T-helper 1 cell treated with Interleukin-12 subunit alpha and Interleukin-12 subunit beta and Interleukin-4 antibody, amounts not matched to agents 30 μg/mL and 1 μg/mL, for 36 hours (primary cell): Measurements from ENCODE around the gene PDS5B.

Source experiments
- H3K27ac Mint-ChIP-seq: one replicate; pipeline ENCODE4 v1.8.0; 2021; ENCODE audit warnings: mild to moderate bottlenecking, mixed read lengths
- H3K27me3 Mint-ChIP-seq: one replicate; pipeline ENCODE4 v1.8.0; 2021; ENCODE audit warnings: low read depth, mixed read lengths
- H3K36me3 Mint-ChIP-seq: one replicate; pipeline ENCODE4 v1.8.0; 2021; ENCODE audit warnings: low read depth, mixed read lengths
- H3K4me1 Mint-ChIP-seq: one replicate; pipeline ENCODE4 v1.8.0; 2021; ENCODE audit warnings: low read depth, mixed read lengths
- H3K4me3 Mint-ChIP-seq: one replicate; pipeline ENCODE4 v1.8.0; 2021; ENCODE audit warnings: mild to moderate bottlenecking, moderate library complexity, mixed read lengths
- H3K9me3 Mint-ChIP-seq: one replicate; pipeline ENCODE4 v1.8.0; 2021; ENCODE audit warnings: mixed read lengths

PDS5B gene

DNA sequence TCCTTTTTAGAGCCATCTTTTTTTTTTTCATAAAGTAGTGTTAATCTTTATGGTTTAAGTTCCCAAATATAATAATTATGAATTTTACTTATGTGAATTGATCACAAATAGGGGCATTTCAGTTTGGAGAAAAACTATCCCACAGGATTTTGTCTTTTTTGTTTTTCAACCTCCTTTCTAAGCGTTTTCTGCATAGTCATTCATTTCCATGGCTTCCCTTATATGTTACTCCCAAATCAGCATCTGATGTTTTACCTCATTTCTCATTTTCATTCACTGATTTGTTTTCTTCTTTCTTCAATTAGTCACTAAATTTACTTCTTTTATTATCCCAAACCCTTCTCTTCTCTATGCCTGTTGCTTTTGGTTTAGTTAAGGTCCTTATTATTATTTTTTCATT, 24.7 kb downstream of the PDS5B start:
- no peak overlapping the region for H3K27ac Mint-ChIP-seq
- H3K27me3 Mint-ChIP-seq, result no peaks in the 10 kb centered on the region
- peaks cover 18% of the 10 kb centered on the region for H3K9me3 Mint-ChIP-seq
- H3K36me3 Mint-ChIP-seq, result peaks cover 25% of the 10 kb centered on the region
- no peak overlapping the region for H3K4me3 Mint-ChIP-seq
- H3K4me1 Mint-ChIP-seq, result peaks cover 11% of the 10 kb centered on the region

DNA sequence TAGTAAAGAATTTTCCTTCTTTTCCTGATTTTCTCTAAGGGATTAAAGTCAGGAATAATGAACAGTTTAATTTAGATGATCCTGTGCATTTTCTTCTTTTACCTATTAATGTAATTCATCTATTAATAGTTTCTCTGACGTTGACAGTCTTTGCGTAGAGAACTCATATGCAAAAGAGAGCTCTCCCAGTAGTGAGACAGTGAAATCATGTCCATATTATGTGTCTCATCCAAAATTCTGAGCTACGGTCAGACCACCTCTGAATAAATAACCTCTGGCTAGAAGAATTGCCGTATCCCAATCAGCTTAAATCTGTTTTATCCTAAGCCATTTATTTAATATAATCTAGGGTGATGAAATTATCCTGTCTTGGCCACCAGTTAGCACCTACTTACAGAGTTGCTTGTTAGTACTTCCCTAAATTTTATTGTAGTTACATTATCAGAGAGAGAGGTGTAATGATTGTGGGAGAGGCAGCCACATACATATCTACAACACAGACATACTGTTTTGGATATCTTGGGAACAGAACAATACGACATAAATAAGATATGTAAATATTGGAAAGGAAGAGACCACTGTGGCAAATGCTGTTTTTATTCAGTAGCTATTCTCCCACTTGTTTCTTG, 30.7 kb downstream of the PDS5B start:
- Mint-ChIP-seq H3K36me3 (peaks cover 23% of the 10 kb centered on the region), H3K27ac (no peak overlapping the region), H3K27me3 (no peaks in the 10 kb centered on the region), H3K9me3 (peaks cover 38% of the 10 kb centered on the region), H3K4me3 (no peak overlapping the region), H3K4me1 (peaks cover 1% of the 10 kb centered on the region)

DNA sequence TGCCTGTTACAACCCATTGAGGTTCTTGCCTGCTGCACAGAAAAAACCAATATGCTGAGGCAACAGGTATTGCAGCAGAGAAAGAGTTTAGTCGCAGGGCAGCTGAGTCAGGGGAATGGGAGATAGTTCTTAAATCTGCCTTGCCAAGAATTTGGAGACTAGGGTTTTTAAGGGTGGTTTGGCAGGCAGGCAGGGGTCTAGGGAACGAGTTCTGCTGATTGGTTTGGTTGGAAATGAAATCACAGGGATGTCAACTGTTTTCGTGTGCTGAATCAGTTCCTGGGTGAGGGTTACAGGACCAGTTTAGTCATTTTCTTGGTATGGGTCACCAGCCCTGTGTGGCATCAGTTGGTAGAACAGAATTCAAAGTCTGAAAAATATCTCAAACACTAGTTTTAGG, 36.6 kb downstream of the PDS5B start:
- Mint-ChIP-seq H3K27ac (no peak overlapping the region), H3K4me3 (no peak overlapping the region), H3K4me1 (peaks cover 12% of the 10 kb centered on the region), H3K36me3 (peaks cover 24% of the 10 kb centered on the region), H3K27me3 (no peaks in the 10 kb centered on the region), H3K9me3 (peaks cover 40% of the 10 kb centered on the region)

GRCh38 chr13:32624441-32624840, 38.2 kb downstream of the PDS5B start:
- Mint-ChIP-seq H3K27me3 (no peaks in the 10 kb centered on the region), H3K9me3 (peaks cover 31% of the 10 kb centered on the region), H3K4me3 (no peak overlapping the region), H3K27ac (no peak overlapping the region), H3K36me3 (peaks cover 25% of the 10 kb centered on the region), H3K4me1 (peaks cover 14% of the 10 kb centered on the region)

DNA sequence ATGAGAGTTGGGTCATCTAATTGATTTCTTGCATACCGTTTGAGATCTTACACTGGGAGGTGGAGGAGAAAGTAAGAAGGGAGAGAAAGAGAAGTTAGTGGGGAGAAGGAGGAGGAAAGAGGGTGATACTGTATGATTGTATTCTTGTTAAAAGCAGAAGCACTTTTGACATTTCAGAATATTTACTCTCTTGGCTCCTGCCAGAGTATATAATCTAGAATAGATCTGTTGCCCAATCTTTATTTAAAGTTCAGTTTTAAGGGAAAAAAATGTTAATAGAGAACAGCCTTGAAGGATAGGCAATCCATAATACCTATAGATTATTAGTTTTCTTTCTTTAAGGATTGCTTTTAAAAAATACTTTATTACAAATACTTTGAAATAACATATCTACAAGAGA, 41.5 kb downstream of the PDS5B start:
- Mint-ChIP-seq H3K27ac (no peak overlapping the region), H3K9me3 (peaks cover 6% of the 10 kb centered on the region), H3K4me1 (peaks cover 19% of the 10 kb centered on the region), H3K27me3 (no peaks in the 10 kb centered on the region), H3K36me3 (peaks cover 18% of the 10 kb centered on the region), H3K4me3 (no peak overlapping the region)

GRCh38 chr13:32629313-32629712, 43.1 kb downstream of the PDS5B start:
- peaks cover 20% of the 10 kb centered on the region for H3K4me1 Mint-ChIP-seq
- peaks cover 12% of the 10 kb centered on the region for H3K36me3 Mint-ChIP-seq
- H3K27ac Mint-ChIP-seq, result no peak overlapping the region

GRCh38 chr13:32629866-32630265, 43.6 kb downstream of the PDS5B start:
- H3K9me3 Mint-ChIP-seq, result no peaks in the 10 kb centered on the region
- peaks cover 20% of the 10 kb centered on the region for H3K4me1 Mint-ChIP-seq
- no peak overlapping the region for H3K4me3 Mint-ChIP-seq
- no peak overlapping the region for H3K27ac Mint-ChIP-seq
- peaks cover 12% of the 10 kb centered on the region for H3K36me3 Mint-ChIP-seq
- no peaks in the 10 kb centered on the region for H3K27me3 Mint-ChIP-seq

More at GRCh38 chr13:32629313-32629712, 43.1 kb downstream of the PDS5B start:
- H3K9me3 Mint-ChIP-seq, result no peaks in the 10 kb centered on the region
- no peak overlapping the region for H3K4me3 Mint-ChIP-seq
- H3K27me3 Mint-ChIP-seq, result no peaks in the 10 kb centered on the region

DNA sequence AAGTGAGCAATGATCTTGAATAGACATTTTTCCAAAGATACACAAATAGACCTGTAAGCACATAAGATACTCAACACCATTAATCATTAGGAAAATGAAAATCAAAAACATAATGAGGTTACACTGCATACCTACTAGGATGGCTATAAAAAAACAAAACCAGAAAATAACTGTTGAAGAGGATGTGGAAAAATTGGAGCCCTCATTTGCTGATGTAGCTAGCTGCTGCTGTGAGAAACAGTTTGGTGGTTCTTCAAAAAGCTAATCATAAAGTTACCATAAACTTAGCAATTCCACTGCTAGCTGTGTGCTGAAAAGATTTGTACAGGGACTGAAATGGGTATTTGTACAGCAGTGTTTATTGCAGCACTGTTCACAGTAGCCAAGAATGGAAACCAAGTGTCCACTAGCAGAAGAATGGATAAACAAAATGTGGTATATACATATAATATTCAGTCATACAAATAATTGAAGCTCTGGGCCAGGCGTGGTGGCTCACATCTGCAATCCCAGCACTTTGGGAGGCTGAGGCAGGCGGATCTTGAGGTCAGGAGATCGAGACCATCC, 46.2 kb downstream of the PDS5B start:
- H3K4me3 Mint-ChIP-seq, result no peak overlapping the region
- no peaks in the 10 kb centered on the region for H3K27me3 Mint-ChIP-seq
- H3K4me1 Mint-ChIP-seq, result peaks cover 17% of the 10 kb centered on the region
- H3K27ac Mint-ChIP-seq, result no peak overlapping the region
- H3K9me3 Mint-ChIP-seq, result no peaks in the 10 kb centered on the region
- peaks cover 12% of the 10 kb centered on the region for H3K36me3 Mint-ChIP-seq

DNA sequence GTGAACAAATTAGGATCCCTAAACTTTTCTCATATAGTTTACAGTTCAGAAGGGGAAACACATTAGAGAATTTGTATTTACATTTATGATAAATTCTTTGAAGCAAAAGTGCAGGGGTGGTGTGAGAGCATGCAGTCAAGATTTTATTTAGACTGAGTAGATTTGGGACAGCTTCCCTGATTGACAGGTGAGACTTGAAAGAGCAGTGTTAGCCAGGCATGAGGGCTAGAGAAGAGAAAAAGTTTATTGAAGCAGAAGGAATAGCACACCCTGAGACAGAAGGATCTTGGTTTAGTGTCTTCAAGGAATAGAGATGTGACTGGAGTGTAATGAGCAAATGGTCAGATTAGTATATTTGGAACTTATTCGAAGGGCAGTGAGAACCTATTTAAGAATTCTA, 50.5 kb downstream of the PDS5B start:
- Mint-ChIP-seq H3K27me3 (no peaks in the 10 kb centered on the region), H3K4me1 (peaks cover 17% of the 10 kb centered on the region), H3K36me3 (no peaks in the 10 kb centered on the region), H3K27ac (no peak overlapping the region), H3K4me3 (no peak overlapping the region), H3K9me3 (no peaks in the 10 kb centered on the region)

- peaks cover 21% of the 10 kb centered on the region for H3K4me1 Mint-ChIP-seq
- H3K27me3 Mint-ChIP-seq, result no peaks in the 10 kb centered on the region
- no peaks in the 10 kb centered on the region for H3K9me3 Mint-ChIP-seq
- H3K36me3 Mint-ChIP-seq, result no peaks in the 10 kb centered on the region
- H3K27ac Mint-ChIP-seq, result no peak overlapping the region
- H3K4me3 Mint-ChIP-seq, result no peak overlapping the region
These were observed 52.5 kb downstream of the PDS5B start for GRCh38 chr13:32638739-32639138.

DNA sequence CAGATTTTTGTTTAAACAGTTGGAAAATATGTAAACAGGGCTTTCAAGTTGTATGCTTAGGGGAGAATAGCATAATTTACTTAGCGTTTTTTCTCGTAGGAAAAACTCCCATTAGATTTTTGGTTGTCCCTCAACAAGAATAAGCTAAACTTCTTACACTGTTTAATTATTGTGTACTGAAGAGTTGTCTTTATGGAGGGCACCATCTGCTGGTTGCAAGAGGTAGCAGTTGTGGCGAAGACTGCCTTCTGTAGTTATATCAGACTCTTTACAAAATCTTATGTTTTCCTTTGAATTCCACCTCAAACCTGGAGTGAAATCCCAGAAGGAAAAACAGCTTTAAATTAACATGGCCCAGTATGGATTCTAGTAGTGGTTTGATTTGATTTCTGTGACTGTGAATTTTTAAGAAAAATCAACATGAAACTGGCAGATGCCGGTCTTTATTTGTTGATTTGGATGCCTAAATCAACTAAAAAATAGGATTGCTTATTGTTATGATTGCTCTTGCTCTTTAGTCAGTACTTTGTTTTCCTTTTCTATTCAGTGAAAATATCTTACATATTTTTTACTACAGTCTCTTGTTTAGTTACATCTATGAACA, 53.4 kb downstream of the PDS5B start:
- Mint-ChIP-seq H3K36me3 (no peaks in the 10 kb centered on the region), H3K4me3 (no peak overlapping the region), H3K4me1 (peaks cover 21% of the 10 kb centered on the region), H3K9me3 (no peaks in the 10 kb centered on the region), H3K27me3 (no peaks in the 10 kb centered on the region), H3K27ac (no peak overlapping the region)

DNA sequence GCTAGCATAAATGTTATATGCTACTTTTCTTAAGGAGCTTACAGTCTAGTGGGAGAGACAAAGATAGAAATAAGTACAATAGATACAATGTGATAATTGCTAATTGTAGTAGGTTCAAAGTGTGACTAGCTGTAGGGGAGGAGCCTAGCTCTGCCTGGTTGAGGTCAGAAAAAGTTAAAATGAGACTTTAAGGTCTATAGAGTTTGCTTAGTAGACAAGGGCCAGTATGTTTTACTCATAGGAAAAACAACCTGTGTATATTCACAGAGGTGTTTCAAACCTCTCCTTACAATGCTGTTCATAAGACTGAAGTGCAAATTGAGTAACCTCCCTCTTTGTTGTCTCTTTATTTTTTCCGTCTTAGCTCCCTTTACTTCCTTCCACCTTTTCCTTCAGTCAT, 56.1 kb downstream of the PDS5B start:
- H3K4me3 Mint-ChIP-seq, result no peak overlapping the region
- H3K9me3 Mint-ChIP-seq, result no peaks in the 10 kb centered on the region
- peaks cover 38% of the 10 kb centered on the region for H3K4me1 Mint-ChIP-seq
- no peak overlapping the region for H3K27ac Mint-ChIP-seq
- no peaks in the 10 kb centered on the region for H3K36me3 Mint-ChIP-seq
- H3K27me3 Mint-ChIP-seq, result no peaks in the 10 kb centered on the region

DNA sequence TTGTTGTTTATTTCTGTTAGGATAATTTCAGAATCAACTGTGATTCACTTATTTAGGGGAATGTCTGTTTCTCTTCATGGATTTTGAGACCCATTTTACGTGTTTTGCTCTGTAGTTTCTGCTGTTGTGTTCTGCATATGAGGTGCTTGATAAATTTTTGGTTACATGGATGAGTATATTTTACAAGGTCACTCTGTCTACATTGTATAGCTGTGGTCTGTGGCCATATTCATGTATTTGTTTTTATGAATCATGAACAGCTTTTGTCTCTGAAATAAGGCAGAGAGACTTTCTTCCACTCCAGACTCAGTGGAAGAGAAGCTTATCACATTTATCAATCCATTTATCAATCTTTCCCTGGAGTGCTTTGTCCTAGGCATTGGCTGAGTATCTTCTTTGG, 56.6 kb downstream of the PDS5B start:
- H3K27me3 Mint-ChIP-seq, result no peaks in the 10 kb centered on the region
- H3K9me3 Mint-ChIP-seq, result no peaks in the 10 kb centered on the region
- H3K4me3 Mint-ChIP-seq, result no peak overlapping the region
- no peaks in the 10 kb centered on the region for H3K36me3 Mint-ChIP-seq
- H3K4me1 Mint-ChIP-seq, result peaks cover 42% of the 10 kb centered on the region
- no peak overlapping the region for H3K27ac Mint-ChIP-seq

- no peaks in the 10 kb centered on the region for H3K27me3 Mint-ChIP-seq
- no peaks in the 10 kb centered on the region for H3K9me3 Mint-ChIP-seq
- H3K36me3 Mint-ChIP-seq, result peaks cover 3% of the 10 kb centered on the region
- peaks cover 48% of the 10 kb centered on the region for H3K4me1 Mint-ChIP-seq
- peak overlapping the region; percentile 64 for H3K27ac Mint-ChIP-seq
- H3K4me3 Mint-ChIP-seq, result no peak overlapping the region
These were observed 59.6 kb downstream of the PDS5B start for GRCh38 chr13:32645854-32646253.

- Mint-ChIP-seq H3K4me1 (peaks cover 37% of the 10 kb centered on the region), H3K27ac (no peak overlapping the region), H3K4me3 (no peak overlapping the region), H3K36me3 (peaks cover 3% of the 10 kb centered on the region), H3K9me3 (no peaks in the 10 kb centered on the region), H3K27me3 (no peaks in the 10 kb centered on the region)
These were observed 61.7 kb downstream of the PDS5B start for GRCh38 chr13:32647926-32648325.
